HepG2 (cell line): ENCODE measurements around the gene STARD10. TPM values are rescaled to one million over a fixed set of nuclear protein-coding genes. Genes with fewer than 3 reads are reported as not detected.
A peak's percentile ranks its signal among the peaks of the same experiment; 100 is the strongest.

Experiments used
- ATAC-seq: fragments of 200-7000 bp; cut with Tn5 transposase; 3 replicates; pipeline ENCODE4 v1.9.1; 2020; ENCODE audit warnings: mild to moderate bottlenecking, moderate library complexity
- BruUV-seq: library from RNA; stranded (reverse); fragments of 400-500 nt; replicated peaks from 2 replicates; lab custom pipeline; 2021; lab: Mats Ljungman, UMichigan
- CTCF ChIA-PET: fragments of 300-600 bp; formaldehyde crosslinking; extraction: SDS; loops from one replicate; lab custom pipeline; 2021; ENCODE audit warnings: low total read pairs, inconsistent platforms, low intra/inter-chr PET ratio; lab: Yijun Ruan, JAX
- POLR2A ChIA-PET: fragments of 350-600 bp; sonication (Branson Sonifier 250); formaldehyde crosslinking; loops from one replicate; lab custom pipeline; 2020; ENCODE audit warnings: antibody characterized with exemption, inconsistent platforms; lab: Yijun Ruan, JAX
- DNase-seq: peaks from one replicate; pipeline ENCODE4 v3.0.0-alpha.2; 2015; ENCODE audit warnings: low spot score
- FAIRE-seq: peaks from 3 replicates; lab custom pipeline; 2011; peaks lifted over from hg19 to GRCh38; lab: Jason Lieb, UNC
- H2AFZ ChIP-seq: one replicate; pipeline ENCODE4 v1.6.1; 2011; ENCODE audit warnings: low read length, inconsistent platforms
- H3K27ac ChIP-seq: fragments of 300-600 bp; 3 replicates; pipeline ENCODE4 v1.8.0; 2011; ENCODE audit warnings: mixed run types, mild to moderate bottlenecking, mixed read lengths, low read length, inconsistent platforms; ENCODE audit not compliant: insufficient read depth; ENCODE audit errors: extremely low read length
- H3K27me3 ChIP-seq, 2 experiments: fragments of 200-600 bp in 1 of 2; 2 replicates in 1 of 2; 3 replicates in 1 of 2; pipeline versions ENCODE4 v1.6.0 to v1.8.0; 2011; ENCODE audit warnings: low read length in 2 of 2, mild to moderate bottlenecking in 2 of 2, moderate library complexity in 2 of 2, inconsistent platforms in 1 of 2; ENCODE audit not compliant: insufficient read depth in 2 of 2, control insufficient read depth in 1 of 2
- H3K36me3 ChIP-seq, 2 experiments: fragments of 200-600 bp in 1 of 2; replicated peaks in 1 of 2; 2 replicates in 1 of 2; 3 replicates in 1 of 2; pipeline versions ENCODE4 v1.5.1 to v1.8.0; 2011; ENCODE audit warnings: low read length in 2 of 2, inconsistent platforms in 1 of 2; ENCODE audit not compliant: insufficient read depth in 2 of 2, control insufficient read depth in 1 of 2
- H3K4me1 ChIP-seq: 2 replicates; pipeline ENCODE4 v1.5.1; 2012; ENCODE audit warnings: low read length, inconsistent platforms; ENCODE audit not compliant: insufficient read depth
- H3K4me2 ChIP-seq: 2 replicates; pipeline ENCODE4 v1.6.0; 2011; ENCODE audit warnings: low read depth, low read length, inconsistent platforms
- H3K4me3 ChIP-seq, 3 experiments: fragments of 200-600 bp in 1 of 3; sonication (generic), shearing (Covaris generic) in 1 of 3; replicated peaks in 1 of 3; 2 replicates each; pipeline ENCODE4 v1.5.1; 2011 to 2016; ENCODE audit warnings: low read length in 3 of 3, inconsistent platforms in 2 of 3, low read depth in 2 of 3, mild to moderate bottlenecking in 2 of 3, control low read depth in 1 of 3, mixed read lengths in 1 of 3; ENCODE audit not compliant: insufficient read depth in 1 of 3
- H3K79me2 ChIP-seq: one replicate; pipeline ENCODE4 v1.6.1; 2011; ENCODE audit warnings: low read length, inconsistent platforms; ENCODE audit not compliant: insufficient read depth
- H3K9ac ChIP-seq: 2 replicates; pipeline ENCODE4 v1.6.0; 2011; ENCODE audit warnings: mild to moderate bottlenecking, low read depth, low read length, inconsistent platforms; ENCODE audit not compliant: insufficient read depth
- H3K9me3 ChIP-seq: 2 replicates; pipeline ENCODE4 v1.5.1; 2012; ENCODE audit warnings: mild to moderate bottlenecking, low read length
- H4K20me1 ChIP-seq: 2 replicates; pipeline ENCODE4 v1.6.0; 2011; ENCODE audit warnings: inconsistent platforms, mild to moderate bottlenecking, low read length, moderate library complexity; ENCODE audit not compliant: insufficient read depth
- AGO2 ChIP-seq: fragments of 200-400 bp; formaldehyde crosslinking; optimal IDR thresholded peaks from 2 replicates; pipeline ENCODE3; 2017; ENCODE audit warnings: mild to moderate bottlenecking, low read depth, low read length, moderate library complexity
- GATAD2A ChIP-seq: IDR thresholded peaks from 2 replicates; pipeline ENCODE4 v1.6.1; 2016
- PHF20 ChIP-seq: sonication (generic); formaldehyde crosslinking; IDR thresholded peaks from 2 replicates; pipeline ENCODE4 v1.5.0; 2020; ENCODE audit warnings: mild to moderate bottlenecking, missing genetic modification reagents
- SMARCE1 ChIP-seq: fragments of 450-650 bp; IDR thresholded peaks from 2 replicates; pipeline ENCODE4 v1.6.1; 2017; ENCODE audit warnings: borderline replicate concordance
- TBX2 ChIP-seq: sonication (generic); formaldehyde crosslinking; IDR thresholded peaks from 2 replicates; pipeline ENCODE4 v1.5.0; 2020; ENCODE audit warnings: missing genetic modification reagents, mild to moderate bottlenecking, borderline replicate concordance
- ZC3H13 ChIP-seq: sonication (generic); formaldehyde crosslinking; IDR thresholded peaks from 2 replicates; pipeline ENCODE4 v1.8.1; 2023; ENCODE audit warnings: mild to moderate bottlenecking, missing genetic modification reagents, moderate library complexity
- ZNF841 ChIP-seq: sonication (generic); formaldehyde crosslinking; IDR thresholded peaks from 2 replicates; pipeline ENCODE4 v1.8.1; 2023; ENCODE audit warnings: missing genetic modification reagents, borderline replicate concordance
- WGBS: methylation state at CpG from one replicate; pipeline ENCODE4 v1.1.6; 2017; ENCODE audit warnings: low lambda C conversion rate; 5-methylcytosine and 5-hydroxymethylcytosine counted together
- in situ Hi-C: cut with HindIII; loops from 2 replicates; pipeline ENCODE4 v1.10.0; 2017; ENCODE audit warnings: low pct_unique_long_range_greater_than_20kb; ENCODE audit not compliant: extremely low pct_ligation_motif_present
- intact Hi-C: fragments of 100-400 bp; cut with micrococcal nuclease; formaldehyde crosslinking; loops from one replicate; pipeline ENCODE4 v1.10.0; 2022; ENCODE audit not compliant: unreplicated experiment
- polyA plus RNA-seq, 8 experiments: library from polyadenylated mRNA; depleted of rRNA in 3 of 8; stranded (reverse) in 7 of 8; unstranded in 1 of 8; fragments of >200 nt; fragmentation: Illumina TruSeq in 4 of 8; extraction: Trizol in 4 of 8; gene quantifications; 2 replicates each; pipeline versions ENCODE4 v1.2.1 to v1.2.3, GENCODE V29; 2011 to 2016; ENCODE audit warnings: low read depth in 4 of 8, missing spikeins in 1 of 8, mixed read lengths in 1 of 8; ENCODE audit not compliant: insufficient read depth in 1 of 8
- total RNA-seq, 5 experiments: library from RNA; depleted of rRNA; stranded (reverse); fragments of >200 nt; fragmentation: Illumina TruSeq; extraction: Trizol; gene quantifications; 2 replicates each; pipeline ENCODE4 v1.2.3, GENCODE V29; 2016; ENCODE audit warnings: low read depth in 1 of 5
- TF ChIP-seq, protein P1 (sequence below): sonication (generic); formaldehyde crosslinking; IDR thresholded peaks from 2 replicates; pipeline ENCODE4 v1.4.0; 2020; ENCODE audit warnings: mild to moderate bottlenecking, missing genetic modification reagents

STARD10 gene
- total and polyA plus RNA-seq, 2 of the 13 experiments (the other 11 are each of a cell fraction or from before 2014, with no cell fraction given), result 260 to 341 TPM

DNA sequence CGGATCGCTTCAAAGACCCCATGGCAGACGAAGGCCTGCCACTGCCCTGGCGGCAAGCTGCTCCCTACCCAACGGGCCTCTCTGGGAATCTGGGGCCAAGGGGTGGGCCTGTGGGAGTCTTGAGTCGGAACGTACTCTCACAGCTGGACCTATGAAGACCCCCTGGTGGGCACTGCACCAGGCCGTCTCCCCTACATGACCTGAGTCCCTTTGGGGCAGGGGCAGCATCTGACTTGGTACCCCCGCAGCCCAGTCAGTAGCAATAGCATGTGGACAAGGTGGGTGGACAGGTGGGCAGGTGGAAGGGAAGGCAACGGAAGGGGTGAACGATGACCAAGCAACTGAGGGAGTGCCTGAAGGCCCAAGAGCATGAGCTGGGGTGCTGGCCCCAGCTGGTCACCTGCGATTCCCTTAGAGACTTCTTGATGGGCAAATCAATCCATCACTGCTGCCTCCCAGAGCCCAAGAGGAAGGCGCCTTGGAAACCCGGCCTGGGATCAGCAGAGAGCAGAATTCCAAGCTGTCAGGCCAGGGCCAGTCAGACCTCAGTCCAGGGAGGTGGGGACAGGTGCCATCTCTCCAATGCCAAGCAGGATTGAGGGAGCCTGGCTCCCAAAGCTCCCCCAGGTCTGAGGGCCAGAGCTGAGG, 76.9 kb downstream of the STARD10 start:
- TF ChIP-seq, protein P1, sequence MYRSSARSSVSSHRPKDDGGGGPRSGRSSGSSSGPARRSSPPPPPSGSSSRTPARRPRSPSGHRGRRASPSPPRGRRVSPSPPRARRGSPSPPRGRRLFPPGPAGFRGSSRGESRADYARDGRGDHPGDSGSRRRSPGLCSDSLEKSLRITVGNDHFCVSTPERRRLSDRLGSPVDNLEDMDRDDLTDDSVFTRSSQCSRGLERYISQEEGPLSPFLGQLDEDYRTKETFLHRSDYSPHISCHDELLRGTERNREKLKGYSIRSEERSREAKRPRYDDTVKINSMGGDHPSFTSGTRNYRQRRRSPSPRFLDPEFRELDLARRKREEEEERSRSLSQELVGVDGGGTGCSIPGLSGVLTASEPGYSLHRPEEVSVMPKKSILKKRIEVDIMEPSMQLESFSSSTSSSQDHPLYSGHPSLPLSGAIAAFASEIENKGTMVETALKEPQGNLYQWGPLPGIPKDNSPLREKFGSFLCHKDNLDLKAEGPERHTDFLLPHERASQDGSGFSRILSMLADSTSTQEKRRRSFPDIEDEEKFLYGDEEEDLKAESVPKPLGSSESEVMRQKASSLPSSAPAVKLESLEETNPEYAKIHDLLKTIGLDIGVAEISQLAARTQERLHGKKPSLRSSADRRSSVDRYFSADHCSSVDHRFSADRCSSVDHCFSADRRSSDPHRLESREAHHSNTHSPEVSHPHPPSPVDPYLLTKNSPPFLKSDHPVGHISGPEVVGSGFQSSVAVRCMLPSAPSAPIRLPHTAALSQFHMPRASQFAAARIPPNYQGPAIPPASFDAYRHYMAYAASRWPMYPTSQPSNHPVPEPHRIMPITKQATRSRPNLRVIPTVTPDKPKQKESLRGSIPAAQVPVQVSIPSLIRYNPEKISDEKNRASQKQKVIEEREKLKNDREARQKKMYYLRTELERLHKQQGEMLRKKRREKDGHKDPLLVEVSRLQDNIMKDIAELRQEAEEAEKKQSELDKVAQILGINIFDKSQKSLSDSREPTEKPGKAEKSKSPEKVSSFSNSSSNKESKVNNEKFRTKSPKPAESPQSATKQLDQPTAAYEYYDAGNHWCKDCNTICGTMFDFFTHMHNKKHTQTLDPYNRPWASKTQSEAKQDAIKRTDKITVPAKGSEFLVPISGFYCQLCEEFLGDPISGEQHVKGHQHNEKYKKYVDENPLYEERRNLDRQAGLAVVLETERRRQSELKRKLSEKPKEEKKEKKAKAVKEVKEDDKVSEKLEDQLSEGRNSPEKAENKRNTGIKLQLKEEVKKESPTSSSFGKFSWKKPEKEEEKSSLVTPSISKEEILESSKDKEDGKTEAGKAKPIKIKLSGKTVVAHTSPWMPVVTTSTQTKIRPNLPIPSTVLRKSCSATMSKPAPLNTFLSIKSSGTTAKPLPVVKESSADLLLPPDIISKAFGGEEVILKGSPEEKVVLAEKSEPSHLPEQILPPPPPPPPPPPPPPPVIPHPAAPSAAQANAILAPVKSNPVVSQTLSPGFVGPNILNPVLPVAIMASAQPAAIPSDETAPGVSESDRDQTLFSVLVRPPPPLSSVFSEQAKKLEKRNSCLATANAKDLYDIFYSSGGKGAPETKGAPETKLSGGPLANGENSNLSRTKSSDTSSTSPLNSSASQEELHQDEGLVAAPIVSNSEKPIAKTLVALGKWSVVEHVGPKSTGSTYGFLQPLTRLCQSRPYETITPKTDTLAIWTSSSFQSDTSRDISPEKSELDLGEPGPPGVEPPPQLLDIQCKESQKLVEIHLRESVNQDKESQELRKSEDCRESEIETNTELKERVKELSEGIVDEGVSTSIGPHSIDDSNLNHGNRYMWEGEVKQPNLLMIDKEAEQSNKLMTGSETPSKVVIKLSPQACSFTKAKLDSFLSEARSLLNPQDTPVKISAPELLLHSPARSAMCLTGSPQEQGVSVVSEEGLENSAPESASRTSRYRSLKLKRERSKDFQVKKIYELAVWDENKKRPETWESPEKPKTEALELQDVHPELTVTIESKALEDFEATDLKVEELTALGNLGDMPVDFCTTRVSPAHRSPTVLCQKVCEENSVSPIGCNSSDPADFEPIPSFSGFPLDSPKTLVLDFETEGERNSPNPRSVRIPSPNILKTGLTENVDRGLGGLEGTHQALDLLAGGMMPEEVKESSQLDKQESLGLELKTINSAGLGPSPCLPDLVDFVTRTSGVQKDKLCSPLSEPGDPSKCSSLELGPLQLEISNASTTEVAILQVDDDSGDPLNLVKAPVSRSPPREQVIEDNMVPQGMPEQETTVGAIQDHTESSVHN (CRISPR knock-in tag), result no peak
- TF ChIP-seq TBX2 (CRISPR knock-in tag) (no peak), GATAD2A (CRISPR knock-in tag) (no peak), ZC3H13 (CRISPR knock-in tag) (no peak), ZNF841 (CRISPR knock-in tag) (no peak), PHF20 (CRISPR knock-in tag) (no peak), SMARCE1 (no peak), AGO2 (peak; percentile 54)
- Histone ChIP-seq H3K27ac (no peak overlapping the region), H3K4me3 (no peak overlapping the region), H2AFZ (no peak overlapping the region), H3K4me1 (no peaks in the 10 kb centered on the region), H3K9ac (no peak overlapping the region), H3K36me3 (peaks cover 44 to 88% of the 10 kb centered on the region in 2 experiments; a peak in 4 of 5 replicates), H3K9me3 (no peaks in the 10 kb centered on the region), H3K27me3 (no peaks in the 10 kb centered on the region), H3K4me2 (no peak overlapping the region), H3K79me2 (peaks cover 18% of the 10 kb centered on the region), H4K20me1 (0 out of 2 replicates have a peak, but pooled peaks cover 2% of the 10 kb centered on the region)
- no TSS peak for BruUV-seq
- DNase-seq (no peak), FAIRE-seq (no peak), ATAC-seq (no peak)
- in situ Hi-C loops, result no loop called here
- POLR2A ChIA-PET, result interaction anchor here (0.7 kb wide), 1 partner anchor 30 kb away, joined by 3 read pairs; no protein-coding TSS in a partner anchor
- 92% methylated on average over 11 of the region's 14 CpGs for WGBS
- intact Hi-C loops, result no loop called here
- CTCF ChIA-PET, result no interaction called here
